Measurements from ENCODE around the gene CD53.

DNA sequence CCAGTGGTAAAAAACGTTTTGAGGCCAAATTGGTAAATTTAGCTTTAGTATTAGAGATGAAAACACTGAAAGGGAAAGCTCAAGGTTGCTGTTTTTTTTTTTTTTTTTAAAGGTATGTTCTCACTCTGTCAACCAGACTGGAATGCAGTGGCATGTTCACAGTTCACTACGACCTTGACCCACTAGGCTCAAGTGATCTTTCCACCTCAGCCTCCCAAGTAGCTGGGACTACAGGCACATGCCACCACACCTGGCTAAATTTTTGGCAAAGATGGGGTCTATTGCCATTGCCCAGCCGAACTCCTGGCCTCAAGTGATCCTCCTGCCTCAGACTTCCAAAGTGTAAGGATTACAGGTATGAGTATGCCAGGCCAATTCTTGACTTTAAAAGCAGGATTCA is 71.9 kb downstream of the CD53 start:
- TF ChIP-seq, protein P1, sequence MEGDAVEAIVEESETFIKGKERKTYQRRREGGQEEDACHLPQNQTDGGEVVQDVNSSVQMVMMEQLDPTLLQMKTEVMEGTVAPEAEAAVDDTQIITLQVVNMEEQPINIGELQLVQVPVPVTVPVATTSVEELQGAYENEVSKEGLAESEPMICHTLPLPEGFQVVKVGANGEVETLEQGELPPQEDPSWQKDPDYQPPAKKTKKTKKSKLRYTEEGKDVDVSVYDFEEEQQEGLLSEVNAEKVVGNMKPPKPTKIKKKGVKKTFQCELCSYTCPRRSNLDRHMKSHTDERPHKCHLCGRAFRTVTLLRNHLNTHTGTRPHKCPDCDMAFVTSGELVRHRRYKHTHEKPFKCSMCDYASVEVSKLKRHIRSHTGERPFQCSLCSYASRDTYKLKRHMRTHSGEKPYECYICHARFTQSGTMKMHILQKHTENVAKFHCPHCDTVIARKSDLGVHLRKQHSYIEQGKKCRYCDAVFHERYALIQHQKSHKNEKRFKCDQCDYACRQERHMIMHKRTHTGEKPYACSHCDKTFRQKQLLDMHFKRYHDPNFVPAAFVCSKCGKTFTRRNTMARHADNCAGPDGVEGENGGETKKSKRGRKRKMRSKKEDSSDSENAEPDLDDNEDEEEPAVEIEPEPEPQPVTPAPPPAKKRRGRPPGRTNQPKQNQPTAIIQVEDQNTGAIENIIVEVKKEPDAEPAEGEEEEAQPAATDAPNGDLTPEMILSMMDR (IDR thresholded peaks at IDR 0.05; ENCODE audit: low read depth, low read length, missing input control): no peak
- TF ChIP-seq, protein P2, sequence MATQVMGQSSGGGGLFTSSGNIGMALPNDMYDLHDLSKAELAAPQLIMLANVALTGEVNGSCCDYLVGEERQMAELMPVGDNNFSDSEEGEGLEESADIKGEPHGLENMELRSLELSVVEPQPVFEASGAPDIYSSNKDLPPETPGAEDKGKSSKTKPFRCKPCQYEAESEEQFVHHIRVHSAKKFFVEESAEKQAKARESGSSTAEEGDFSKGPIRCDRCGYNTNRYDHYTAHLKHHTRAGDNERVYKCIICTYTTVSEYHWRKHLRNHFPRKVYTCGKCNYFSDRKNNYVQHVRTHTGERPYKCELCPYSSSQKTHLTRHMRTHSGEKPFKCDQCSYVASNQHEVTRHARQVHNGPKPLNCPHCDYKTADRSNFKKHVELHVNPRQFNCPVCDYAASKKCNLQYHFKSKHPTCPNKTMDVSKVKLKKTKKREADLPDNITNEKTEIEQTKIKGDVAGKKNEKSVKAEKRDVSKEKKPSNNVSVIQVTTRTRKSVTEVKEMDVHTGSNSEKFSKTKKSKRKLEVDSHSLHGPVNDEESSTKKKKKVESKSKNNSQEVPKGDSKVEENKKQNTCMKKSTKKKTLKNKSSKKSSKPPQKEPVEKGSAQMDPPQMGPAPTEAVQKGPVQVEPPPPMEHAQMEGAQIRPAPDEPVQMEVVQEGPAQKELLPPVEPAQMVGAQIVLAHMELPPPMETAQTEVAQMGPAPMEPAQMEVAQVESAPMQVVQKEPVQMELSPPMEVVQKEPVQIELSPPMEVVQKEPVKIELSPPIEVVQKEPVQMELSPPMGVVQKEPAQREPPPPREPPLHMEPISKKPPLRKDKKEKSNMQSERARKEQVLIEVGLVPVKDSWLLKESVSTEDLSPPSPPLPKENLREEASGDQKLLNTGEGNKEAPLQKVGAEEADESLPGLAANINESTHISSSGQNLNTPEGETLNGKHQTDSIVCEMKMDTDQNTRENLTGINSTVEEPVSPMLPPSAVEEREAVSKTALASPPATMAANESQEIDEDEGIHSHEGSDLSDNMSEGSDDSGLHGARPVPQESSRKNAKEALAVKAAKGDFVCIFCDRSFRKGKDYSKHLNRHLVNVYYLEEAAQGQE (IDR thresholded peaks at IDR 0.05): no peak
